HepG2 (cell line): ENCODE data around the gene SLC34A2. TPM values are rescaled to one million over a fixed set of nuclear protein-coding genes. Genes with fewer than 3 reads are reported as not detected.

ENCODE experiments used
- ATAC-seq: fragments of 200-7000 bp; cut with Tn5 transposase; 3 replicates; pipeline ENCODE4 v1.9.1; 2020; ENCODE audit warnings: mild to moderate bottlenecking, moderate library complexity
- BruUV-seq: library from RNA; stranded (reverse); fragments of 400-500 nt; replicated peaks from 2 replicates; lab custom pipeline; 2021; lab: Mats Ljungman, UMichigan
- CTCF ChIA-PET: fragments of 300-600 bp; formaldehyde crosslinking; extraction: SDS; loops from one replicate; lab custom pipeline; 2021; ENCODE audit warnings: low total read pairs, inconsistent platforms, low intra/inter-chr PET ratio; lab: Yijun Ruan, JAX
- POLR2A ChIA-PET: fragments of 350-600 bp; sonication (Branson Sonifier 250); formaldehyde crosslinking; loops from one replicate; lab custom pipeline; 2020; ENCODE audit warnings: antibody characterized with exemption, inconsistent platforms; lab: Yijun Ruan, JAX
- DNase-seq: peaks from one replicate; pipeline ENCODE4 v3.0.0-alpha.2; 2015; ENCODE audit warnings: low spot score
- FAIRE-seq: peaks from 3 replicates; lab custom pipeline; 2011; peaks lifted over from hg19 to GRCh38; lab: Jason Lieb, UNC
- H2AFZ ChIP-seq: one replicate; pipeline ENCODE4 v1.6.1; 2011; ENCODE audit warnings: low read length, inconsistent platforms
- H3K27ac ChIP-seq: fragments of 300-600 bp; 3 replicates; pipeline ENCODE4 v1.8.0; 2011; ENCODE audit warnings: mixed run types, mild to moderate bottlenecking, mixed read lengths, low read length, inconsistent platforms; ENCODE audit not compliant: insufficient read depth; ENCODE audit errors: extremely low read length
- H3K27me3 ChIP-seq, 2 experiments: fragments of 200-600 bp in 1 of 2; 2 replicates in 1 of 2; 3 replicates in 1 of 2; pipeline versions ENCODE4 v1.6.0 to v1.8.0; 2011; ENCODE audit warnings: low read length in 2 of 2, mild to moderate bottlenecking in 2 of 2, moderate library complexity in 2 of 2, inconsistent platforms in 1 of 2; ENCODE audit not compliant: insufficient read depth in 2 of 2, control insufficient read depth in 1 of 2
- H3K36me3 ChIP-seq, 2 experiments: fragments of 200-600 bp in 1 of 2; replicated peaks in 1 of 2; 2 replicates in 1 of 2; 3 replicates in 1 of 2; pipeline versions ENCODE4 v1.5.1 to v1.8.0; 2011; ENCODE audit warnings: low read length in 2 of 2, inconsistent platforms in 1 of 2; ENCODE audit not compliant: insufficient read depth in 2 of 2, control insufficient read depth in 1 of 2
- H3K4me1 ChIP-seq: 2 replicates; pipeline ENCODE4 v1.5.1; 2012; ENCODE audit warnings: low read length, inconsistent platforms; ENCODE audit not compliant: insufficient read depth
- H3K4me2 ChIP-seq: 2 replicates; pipeline ENCODE4 v1.6.0; 2011; ENCODE audit warnings: low read depth, low read length, inconsistent platforms
- H3K4me3 ChIP-seq, 3 experiments: fragments of 200-600 bp in 1 of 3; sonication (generic), shearing (Covaris generic) in 1 of 3; replicated peaks in 1 of 3; 2 replicates each; pipeline ENCODE4 v1.5.1; 2011 to 2016; ENCODE audit warnings: low read length in 3 of 3, inconsistent platforms in 2 of 3, low read depth in 2 of 3, mild to moderate bottlenecking in 2 of 3, control low read depth in 1 of 3, mixed read lengths in 1 of 3; ENCODE audit not compliant: insufficient read depth in 1 of 3
- H3K79me2 ChIP-seq: one replicate; pipeline ENCODE4 v1.6.1; 2011; ENCODE audit warnings: low read length, inconsistent platforms; ENCODE audit not compliant: insufficient read depth
- H3K9ac ChIP-seq: 2 replicates; pipeline ENCODE4 v1.6.0; 2011; ENCODE audit warnings: mild to moderate bottlenecking, low read depth, low read length, inconsistent platforms; ENCODE audit not compliant: insufficient read depth
- H3K9me3 ChIP-seq: 2 replicates; pipeline ENCODE4 v1.5.1; 2012; ENCODE audit warnings: mild to moderate bottlenecking, low read length
- H4K20me1 ChIP-seq: 2 replicates; pipeline ENCODE4 v1.6.0; 2011; ENCODE audit warnings: inconsistent platforms, mild to moderate bottlenecking, low read length, moderate library complexity; ENCODE audit not compliant: insufficient read depth
- ARHGAP35 ChIP-seq: sonication (generic); formaldehyde crosslinking; IDR thresholded peaks from 2 replicates; pipeline ENCODE4 v1.9.0; 2022; ENCODE audit warnings: mild to moderate bottlenecking, inconsistent platforms, moderate library complexity, missing genetic modification reagents, borderline replicate concordance
- NR2C2 ChIP-seq: sonication (generic); formaldehyde crosslinking; IDR thresholded peaks from 2 replicates; pipeline ENCODE4 v1.4.0; 2020; ENCODE audit warnings: missing genetic modification reagents, mild to moderate bottlenecking, moderate library complexity, borderline replicate concordance
- PCBP2 ChIP-seq: fragments of 200-400 bp; formaldehyde crosslinking; optimal IDR thresholded peaks from 2 replicates; pipeline ENCODE3; 2018; ENCODE audit warnings: low read length, low read depth; ENCODE audit not compliant: poor library complexity, severe bottlenecking
- PHF5A ChIP-seq: IDR thresholded peaks from one replicate; pipeline ENCODE4 v1.6.1; 2018; ENCODE audit warnings: low read depth, missing genetic modification reagents; ENCODE audit not compliant: unreplicated experiment
- ZNF12 ChIP-seq: sonication (generic); formaldehyde crosslinking; IDR thresholded peaks from 2 replicates; pipeline ENCODE4 v1.5.0; 2020; ENCODE audit warnings: missing genetic modification reagents
- ZNF207 ChIP-seq: fragments of 450-650 bp; IDR thresholded peaks from 2 replicates; pipeline ENCODE4 v1.6.1; 2016; ENCODE audit warnings: antibody characterized with exemption, borderline replicate concordance
- ZNF329 ChIP-seq: sonication (generic); formaldehyde crosslinking; IDR thresholded peaks from 2 replicates; pipeline ENCODE4 v1.9.0; 2021; ENCODE audit warnings: low read depth, mild to moderate bottlenecking, missing genetic modification reagents
- ZNF484 ChIP-seq: sonication (generic); formaldehyde crosslinking; IDR thresholded peaks from 2 replicates; pipeline ENCODE4 v1.5.1; 2020; ENCODE audit warnings: mild to moderate bottlenecking, low read depth, missing genetic modification reagents, borderline replicate concordance
- ZNF7 ChIP-seq: IDR thresholded peaks from 2 replicates; pipeline ENCODE4 v1.6.1; 2016; ENCODE audit warnings: missing biosample characterization, missing genetic modification reagents
- ZNF788 ChIP-seq: sonication (generic); formaldehyde crosslinking; IDR thresholded peaks from 2 replicates; pipeline ENCODE4 v1.5.0; 2020; ENCODE audit warnings: mild to moderate bottlenecking, missing genetic modification reagents, borderline replicate concordance
- WGBS: methylation state at CpG from one replicate; pipeline ENCODE4 v1.1.6; 2017; ENCODE audit warnings: low lambda C conversion rate; 5-methylcytosine and 5-hydroxymethylcytosine counted together
- in situ Hi-C: cut with HindIII; loops from 2 replicates; pipeline ENCODE4 v1.10.0; 2017; ENCODE audit warnings: low pct_unique_long_range_greater_than_20kb; ENCODE audit not compliant: extremely low pct_ligation_motif_present
- intact Hi-C: fragments of 100-400 bp; cut with micrococcal nuclease; formaldehyde crosslinking; loops from one replicate; pipeline ENCODE4 v1.10.0; 2022; ENCODE audit not compliant: unreplicated experiment
- polyA plus RNA-seq, 8 experiments: library from polyadenylated mRNA; depleted of rRNA in 3 of 8; stranded (reverse) in 7 of 8; unstranded in 1 of 8; fragments of >200 nt; fragmentation: Illumina TruSeq in 4 of 8; extraction: Trizol in 4 of 8; gene quantifications; 2 replicates each; pipeline versions ENCODE4 v1.2.1 to v1.2.3, GENCODE V29; 2011 to 2016; ENCODE audit warnings: low read depth in 4 of 8, missing spikeins in 1 of 8, mixed read lengths in 1 of 8; ENCODE audit not compliant: insufficient read depth in 1 of 8
- total RNA-seq, 5 experiments: library from RNA; depleted of rRNA; stranded (reverse); fragments of >200 nt; fragmentation: Illumina TruSeq; extraction: Trizol; gene quantifications; 2 replicates each; pipeline ENCODE4 v1.2.3, GENCODE V29; 2016; ENCODE audit warnings: low read depth in 1 of 5
- TF ChIP-seq, protein P1 (sequence below): sonication (generic); formaldehyde crosslinking; IDR thresholded peaks from 2 replicates; pipeline ENCODE4 v1.5.0; 2020; ENCODE audit warnings: missing genetic modification reagents
- TF ChIP-seq, protein P2 (sequence below): sonication (generic); formaldehyde crosslinking; IDR thresholded peaks from 2 replicates; pipeline ENCODE4 v1.5.0; 2020; ENCODE audit warnings: mild to moderate bottlenecking, missing genetic modification reagents
- TF ChIP-seq, protein P3 (sequence below): sonication (generic); formaldehyde crosslinking; conservative IDR thresholded peaks from 2 replicates; pipeline ENCODE4 v1.4.0; 2020; ENCODE audit warnings: missing genetic modification reagents
- TF ChIP-seq, protein P4 (sequence below): sonication (generic); formaldehyde crosslinking; IDR thresholded peaks from 2 replicates; pipeline ENCODE4 v1.4.0; 2020; ENCODE audit warnings: mild to moderate bottlenecking, low read depth, missing genetic modification reagents

The SLC34A2 gene
- total and polyA plus RNA-seq, 2 of the 13 experiments (the other 11 are each of a cell fraction or from before 2014, with no cell fraction given) = not detected

DNA sequence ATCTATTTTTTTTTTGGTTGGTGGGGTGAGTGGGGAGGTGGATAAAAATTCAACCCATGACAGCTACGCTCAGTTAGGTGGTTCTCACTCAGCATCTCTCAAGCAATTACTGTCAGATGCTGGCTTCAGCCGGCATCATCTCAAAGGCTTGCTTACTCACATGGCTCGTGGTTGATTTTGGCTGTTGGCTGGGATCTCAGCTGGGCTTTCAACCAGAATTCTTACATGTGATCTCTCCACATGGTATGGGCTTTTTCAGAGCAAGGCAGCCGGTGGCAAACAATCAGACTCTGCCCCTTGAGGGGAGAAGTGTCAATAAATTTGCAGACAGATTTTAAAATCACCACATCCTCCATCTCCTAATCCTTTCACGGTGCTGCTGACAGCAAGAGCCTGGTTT is 47.2 kb downstream of the SLC34A2 start:
- Histone ChIP-seq H3K4me2 (no peak overlapping the region), H3K27me3 (peaks cover 0 to 2% of the 10 kb centered on the region in 2 experiments; a peak in 1 of 5 replicates), H3K79me2 (no peaks in the 10 kb centered on the region), H3K36me3 (no peaks in the 10 kb centered on the region), H3K9me3 (no peaks in the 10 kb centered on the region), H3K27ac (no peak overlapping the region), H3K4me1 (no peaks in the 10 kb centered on the region), H4K20me1 (no peaks in the 10 kb centered on the region), H3K4me3 (no peak overlapping the region), H2AFZ (no peak overlapping the region)
- intact Hi-C loops = no loop called here
- POLR2A ChIA-PET = no interaction called here
- FAIRE-seq = no peak
- 36% methylated on average over 5 of the region's 5 CpGs for WGBS
- DNase-seq = no peak
- in situ Hi-C loops = no loop called here
- CTCF ChIA-PET = no interaction called here
- no peak for TF ChIP-seq ZNF7 (CRISPR knock-in tag)
- no peak for TF ChIP-seq PCBP2
- TF ChIP-seq, protein P1, sequence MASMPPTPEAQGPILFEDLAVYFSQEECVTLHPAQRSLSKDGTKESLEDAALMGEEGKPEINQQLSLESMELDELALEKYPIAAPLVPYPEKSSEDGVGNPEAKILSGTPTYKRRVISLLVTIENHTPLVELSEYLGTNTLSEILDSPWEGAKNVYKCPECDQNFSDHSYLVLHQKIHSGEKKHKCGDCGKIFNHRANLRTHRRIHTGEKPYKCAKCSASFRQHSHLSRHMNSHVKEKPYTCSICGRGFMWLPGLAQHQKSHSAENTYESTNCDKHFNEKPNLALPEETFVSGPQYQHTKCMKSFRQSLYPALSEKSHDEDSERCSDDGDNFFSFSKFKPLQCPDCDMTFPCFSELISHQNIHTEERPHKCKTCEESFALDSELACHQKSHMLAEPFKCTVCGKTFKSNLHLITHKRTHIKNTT (CRISPR knock-in tag) = no peak
- TF ChIP-seq, protein P2, sequence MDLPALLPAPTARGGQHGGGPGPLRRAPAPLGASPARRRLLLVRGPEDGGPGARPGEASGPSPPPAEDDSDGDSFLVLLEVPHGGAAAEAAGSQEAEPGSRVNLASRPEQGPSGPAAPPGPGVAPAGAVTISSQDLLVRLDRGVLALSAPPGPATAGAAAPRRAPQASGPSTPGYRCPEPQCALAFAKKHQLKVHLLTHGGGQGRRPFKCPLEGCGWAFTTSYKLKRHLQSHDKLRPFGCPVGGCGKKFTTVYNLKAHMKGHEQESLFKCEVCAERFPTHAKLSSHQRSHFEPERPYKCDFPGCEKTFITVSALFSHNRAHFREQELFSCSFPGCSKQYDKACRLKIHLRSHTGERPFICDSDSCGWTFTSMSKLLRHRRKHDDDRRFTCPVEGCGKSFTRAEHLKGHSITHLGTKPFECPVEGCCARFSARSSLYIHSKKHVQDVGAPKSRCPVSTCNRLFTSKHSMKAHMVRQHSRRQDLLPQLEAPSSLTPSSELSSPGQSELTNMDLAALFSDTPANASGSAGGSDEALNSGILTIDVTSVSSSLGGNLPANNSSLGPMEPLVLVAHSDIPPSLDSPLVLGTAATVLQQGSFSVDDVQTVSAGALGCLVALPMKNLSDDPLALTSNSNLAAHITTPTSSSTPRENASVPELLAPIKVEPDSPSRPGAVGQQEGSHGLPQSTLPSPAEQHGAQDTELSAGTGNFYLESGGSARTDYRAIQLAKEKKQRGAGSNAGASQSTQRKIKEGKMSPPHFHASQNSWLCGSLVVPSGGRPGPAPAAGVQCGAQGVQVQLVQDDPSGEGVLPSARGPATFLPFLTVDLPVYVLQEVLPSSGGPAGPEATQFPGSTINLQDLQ (CRISPR knock-in tag) = no peak
- TF ChIP-seq ZNF484 (CRISPR knock-in tag) = no peak
- no peak for TF ChIP-seq ZNF329 (CRISPR knock-in tag)
- TF ChIP-seq PHF5A (CRISPR knock-in tag) = no peak
- TF ChIP-seq, protein P3, sequence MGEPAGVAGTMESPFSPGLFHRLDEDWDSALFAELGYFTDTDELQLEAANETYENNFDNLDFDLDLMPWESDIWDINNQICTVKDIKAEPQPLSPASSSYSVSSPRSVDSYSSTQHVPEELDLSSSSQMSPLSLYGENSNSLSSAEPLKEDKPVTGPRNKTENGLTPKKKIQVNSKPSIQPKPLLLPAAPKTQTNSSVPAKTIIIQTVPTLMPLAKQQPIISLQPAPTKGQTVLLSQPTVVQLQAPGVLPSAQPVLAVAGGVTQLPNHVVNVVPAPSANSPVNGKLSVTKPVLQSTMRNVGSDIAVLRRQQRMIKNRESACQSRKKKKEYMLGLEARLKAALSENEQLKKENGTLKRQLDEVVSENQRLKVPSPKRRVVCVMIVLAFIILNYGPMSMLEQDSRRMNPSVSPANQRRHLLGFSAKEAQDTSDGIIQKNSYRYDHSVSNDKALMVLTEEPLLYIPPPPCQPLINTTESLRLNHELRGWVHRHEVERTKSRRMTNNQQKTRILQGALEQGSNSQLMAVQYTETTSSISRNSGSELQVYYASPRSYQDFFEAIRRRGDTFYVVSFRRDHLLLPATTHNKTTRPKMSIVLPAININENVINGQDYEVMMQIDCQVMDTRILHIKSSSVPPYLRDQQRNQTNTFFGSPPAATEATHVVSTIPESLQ (CRISPR knock-in tag) = no peak
- no peak for TF ChIP-seq ARHGAP35
- no peak for TF ChIP-seq ZNF207
- no peak for TF ChIP-seq ZNF12 (CRISPR knock-in tag)
- TF ChIP-seq, protein P4, sequence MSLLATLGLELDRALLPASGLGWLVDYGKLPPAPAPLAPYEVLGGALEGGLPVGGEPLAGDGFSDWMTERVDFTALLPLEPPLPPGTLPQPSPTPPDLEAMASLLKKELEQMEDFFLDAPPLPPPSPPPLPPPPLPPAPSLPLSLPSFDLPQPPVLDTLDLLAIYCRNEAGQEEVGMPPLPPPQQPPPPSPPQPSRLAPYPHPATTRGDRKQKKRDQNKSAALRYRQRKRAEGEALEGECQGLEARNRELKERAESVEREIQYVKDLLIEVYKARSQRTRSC = no peak
- TF ChIP-seq ZNF788 = no peak
- no peak for TF ChIP-seq NR2C2 (CRISPR knock-in tag)
- TF ChIP-seq, all 625 proteins: peak for 0
- no peak for ATAC-seq
- no TSS peak for BruUV-seq
- no peak overlapping the region for H3K9ac ChIP-seq
